ENCODE measurements around the gene ADCY4.
"Not testable (repeated sequence)": the region's sequence is repeated elsewhere in the genome, so short reads cannot be mapped to it uniquely, and the experiment has no call there.

ADCY4 gene

DNA sequence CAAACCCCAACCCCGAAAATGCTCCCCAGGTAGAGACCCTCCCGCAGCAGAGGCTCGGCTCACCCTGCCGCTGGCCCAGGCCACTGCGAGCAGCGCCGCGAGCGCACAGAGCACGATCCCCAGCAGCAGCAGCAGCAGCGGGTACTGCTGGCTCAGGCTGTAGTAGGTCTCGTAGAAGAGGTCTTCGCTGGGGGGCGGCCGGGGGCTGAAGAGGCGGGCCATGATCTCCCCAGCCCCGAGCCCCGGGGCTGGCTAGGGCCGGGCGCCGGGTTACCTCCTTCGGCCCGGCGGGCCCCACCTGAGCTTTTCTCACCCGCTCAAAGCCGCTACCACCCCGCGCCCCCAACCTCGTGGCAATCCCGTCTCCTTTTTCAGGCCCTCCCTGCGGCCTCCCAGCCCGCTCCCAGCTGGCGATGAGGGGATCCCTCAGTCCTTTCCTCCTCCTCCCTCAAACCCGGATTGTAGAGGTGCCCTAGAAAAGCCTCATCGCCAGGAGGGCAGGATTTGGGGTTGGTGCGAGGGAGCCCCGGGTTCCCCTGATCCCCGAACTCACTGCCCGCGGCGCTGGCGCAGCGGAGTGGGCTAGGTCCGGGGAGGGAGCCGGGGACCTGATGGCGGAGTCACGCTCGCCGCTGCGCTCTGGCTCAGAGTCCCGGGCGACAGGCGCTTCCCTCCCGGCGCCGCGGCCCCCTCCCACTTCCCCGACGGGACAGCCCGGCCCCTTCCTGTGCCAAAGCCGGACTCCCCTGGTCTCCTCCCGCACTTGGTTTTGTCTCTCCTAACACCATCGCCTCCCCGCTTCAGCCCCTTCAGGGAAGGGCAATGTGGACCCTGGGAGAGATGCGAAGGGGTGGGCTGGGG lies at the start of gene ADCY4:
TSS of gene ADCY4 (minus strand) at position 641 of the 861 bp plus-strand sequence. CDS start at position 222, 419 bp downstream.
- FAIRE-seq, result no peak

DNA sequence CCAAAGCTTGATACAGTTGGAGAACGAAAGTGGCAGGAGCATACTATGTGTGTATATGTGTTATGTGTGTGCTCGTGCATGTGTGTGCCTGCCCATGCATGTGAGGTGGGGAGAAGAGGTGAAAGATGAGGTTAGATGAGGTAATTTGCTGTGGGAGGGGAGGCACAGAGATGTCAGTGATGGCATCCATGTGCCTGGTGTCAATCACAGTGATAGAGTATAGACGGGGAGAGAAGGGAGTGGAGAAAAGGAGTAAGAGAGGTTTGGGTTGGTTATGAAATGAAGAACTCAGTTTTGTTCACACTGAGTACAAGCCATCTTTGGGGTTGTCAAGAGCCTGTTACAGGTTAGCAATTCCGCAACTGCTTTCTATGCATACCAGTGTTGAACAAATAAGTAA lies 49.3 kb upstream of the ADCY4 start:
- FAIRE-seq, result no peak

DNA sequence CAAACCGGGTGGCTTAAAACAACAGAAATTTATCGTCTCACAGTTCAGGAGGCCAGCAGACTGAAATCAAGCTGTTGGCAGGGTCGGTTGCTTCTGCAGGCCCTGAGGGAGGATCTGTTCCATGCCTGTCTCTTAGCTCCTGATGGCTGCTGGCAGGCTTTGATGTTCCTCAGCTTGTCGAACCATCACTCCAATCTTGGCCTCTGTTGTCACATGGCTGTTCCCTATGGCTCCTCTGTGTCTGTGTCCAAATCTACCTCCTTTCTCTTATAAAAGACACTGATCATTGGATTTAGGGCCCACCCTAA lies 47.1 kb upstream of the ADCY4 start:
- FAIRE-seq, result no peak

DNA sequence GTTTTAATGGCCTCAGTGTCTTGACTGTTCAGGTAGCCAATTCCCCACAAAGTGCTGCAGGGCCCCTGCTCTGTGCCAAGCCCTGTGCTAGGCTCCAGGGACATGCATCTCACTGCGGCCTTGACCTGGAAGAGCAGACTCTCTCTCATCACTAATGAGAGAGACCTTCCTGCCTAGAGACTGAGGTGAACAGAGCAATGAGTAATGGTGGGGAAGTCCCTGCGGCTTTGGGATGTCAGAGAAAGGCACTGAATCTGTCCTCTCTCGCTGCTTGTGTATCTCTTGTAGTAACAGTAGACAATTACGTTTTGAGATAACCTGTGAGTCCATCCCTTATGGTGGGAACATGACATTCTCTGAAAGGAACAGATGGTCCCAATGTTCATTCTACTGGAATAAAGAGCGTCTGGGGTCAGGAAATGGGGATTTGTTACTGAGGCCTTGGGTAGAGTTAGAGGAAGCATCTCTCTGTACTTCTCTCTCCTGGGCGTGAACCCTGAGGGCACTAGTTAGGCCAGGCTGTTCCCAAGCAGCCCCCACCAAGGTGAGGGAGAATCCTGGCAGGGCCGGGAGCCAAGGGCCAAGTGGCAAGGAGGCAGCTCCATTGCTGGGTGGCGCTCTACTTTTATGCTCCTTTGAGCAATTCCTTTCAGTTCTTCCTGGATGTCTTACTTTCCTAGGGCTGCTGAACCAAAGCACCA lies 46.6 kb upstream of the ADCY4 start:
- no peak for FAIRE-seq

DNA sequence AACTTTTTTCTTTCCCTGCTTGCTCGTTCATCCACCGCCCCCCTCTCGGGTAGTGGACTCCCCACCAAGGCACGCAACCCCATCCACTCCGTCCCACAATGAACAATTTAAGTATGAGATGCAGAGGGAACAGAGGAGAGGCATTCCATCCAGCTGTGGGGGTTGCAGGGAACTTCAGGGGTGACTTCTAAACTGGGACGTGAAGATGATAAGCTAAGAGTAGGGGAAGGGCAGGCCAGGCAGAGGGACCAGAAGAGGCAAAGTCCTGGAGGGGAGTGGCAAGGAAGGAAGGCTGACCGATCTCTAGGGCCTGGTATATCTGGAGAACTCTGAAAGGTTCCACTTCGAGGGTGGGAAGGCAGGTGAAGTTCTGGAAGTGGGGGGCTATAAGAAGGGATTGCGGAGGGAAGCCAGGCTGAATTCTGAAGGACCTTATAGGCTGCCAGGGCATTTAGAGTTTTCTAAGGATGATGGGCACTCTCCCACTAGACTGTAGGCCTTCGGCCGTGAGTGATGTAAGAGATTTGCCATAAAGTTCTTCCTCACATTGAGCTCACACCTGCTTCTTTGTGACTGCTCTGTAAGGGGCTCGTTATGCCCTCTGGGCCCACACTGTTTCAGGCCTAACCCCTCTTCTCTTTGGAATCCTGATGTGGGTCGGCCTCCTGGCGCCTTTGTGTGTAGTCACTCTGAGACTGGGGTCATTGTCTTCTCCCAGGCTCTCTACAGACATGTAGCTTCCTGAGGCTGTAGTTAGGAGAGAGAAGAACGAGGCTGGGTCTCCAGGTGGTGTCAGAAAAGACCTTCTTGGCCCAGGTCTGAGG lies 45.2 kb upstream of the ADCY4 start:
- no peak for FAIRE-seq

DNA sequence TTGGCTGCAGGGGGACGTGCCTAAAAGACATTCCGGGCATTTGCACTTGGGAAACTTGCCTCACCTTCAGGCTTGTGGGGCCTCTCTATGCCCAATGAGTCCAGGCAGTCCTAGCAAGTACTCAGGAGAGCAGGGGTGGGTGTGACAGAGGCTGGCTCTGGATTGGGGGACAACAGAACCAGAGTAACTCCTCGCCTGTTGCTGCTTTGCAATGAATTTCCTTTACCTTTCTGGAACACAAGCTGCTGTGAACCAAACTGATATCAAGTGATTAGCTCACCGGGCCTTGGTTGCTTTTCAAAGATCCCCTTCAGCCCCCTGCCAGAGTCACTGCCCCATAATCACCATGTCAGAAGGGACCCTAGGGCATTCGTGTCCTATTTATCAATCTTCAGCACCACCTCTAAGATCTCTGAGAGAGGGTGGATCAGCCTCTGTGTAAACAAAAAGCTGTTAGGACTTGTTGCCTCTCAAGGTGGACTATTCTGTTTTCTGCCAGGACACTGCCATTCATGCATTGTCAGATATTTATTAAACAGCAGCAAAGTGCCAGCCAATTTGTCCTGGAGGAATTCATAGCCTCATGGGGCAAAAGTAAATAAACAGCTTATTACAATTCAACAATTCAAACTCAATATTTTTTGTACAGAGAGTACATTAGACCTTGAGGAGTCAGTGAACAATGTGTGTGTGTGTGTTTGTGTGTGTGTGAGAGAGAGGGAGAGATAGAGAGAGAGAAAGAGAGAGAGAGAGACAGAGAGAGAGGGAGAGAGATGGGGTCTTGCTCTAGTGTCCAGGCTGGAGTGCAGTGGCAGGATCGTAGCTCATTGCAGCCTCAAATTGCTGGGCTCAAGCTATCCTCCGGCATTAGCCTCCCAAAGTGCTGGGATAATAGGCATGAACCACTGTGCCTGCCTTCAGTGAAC lies 44.4 kb upstream of the ADCY4 start:
- no peak for FAIRE-seq

DNA sequence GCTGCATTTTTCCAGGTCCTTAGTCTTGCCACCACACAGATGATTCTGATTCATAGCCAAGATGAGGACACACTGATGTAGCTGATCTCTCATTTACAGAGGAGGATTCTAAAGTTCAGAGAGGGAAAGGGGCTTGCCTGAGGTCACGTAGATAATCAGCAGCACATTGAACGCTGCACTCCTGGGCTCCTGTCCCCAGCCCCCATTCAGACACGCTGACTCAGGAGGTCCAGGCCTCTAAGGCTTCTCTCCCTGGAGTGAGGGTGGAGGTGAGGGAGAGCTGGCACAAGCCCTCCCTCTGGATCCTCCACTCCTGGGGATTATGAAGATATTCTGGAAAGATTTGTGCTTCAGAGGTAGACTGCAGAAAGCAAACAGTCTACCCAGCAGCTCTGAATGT lies 43.5 kb upstream of the ADCY4 start:
- no peak for FAIRE-seq

DNA sequence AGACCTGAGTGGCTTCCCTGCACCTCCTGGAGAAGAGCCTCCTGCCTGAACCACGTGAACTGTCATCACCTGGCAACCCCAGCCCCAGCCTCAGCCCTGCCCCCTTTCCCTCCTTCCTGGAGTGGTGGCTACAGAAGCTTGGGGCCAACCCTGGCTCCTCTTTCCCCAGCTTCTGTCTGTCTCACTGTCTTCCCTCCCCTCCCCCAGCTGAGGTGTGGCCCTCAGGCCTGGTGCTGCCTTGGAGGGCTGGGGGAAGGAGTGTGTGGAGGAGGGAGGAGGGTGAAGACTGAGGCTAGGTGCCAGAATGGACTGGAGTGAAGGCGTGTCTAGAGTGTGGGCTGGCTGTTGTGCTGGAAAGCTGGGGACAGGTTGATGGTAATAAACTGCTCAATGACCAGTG lies 42.8 kb upstream of the ADCY4 start:
- no peak for FAIRE-seq

DNA sequence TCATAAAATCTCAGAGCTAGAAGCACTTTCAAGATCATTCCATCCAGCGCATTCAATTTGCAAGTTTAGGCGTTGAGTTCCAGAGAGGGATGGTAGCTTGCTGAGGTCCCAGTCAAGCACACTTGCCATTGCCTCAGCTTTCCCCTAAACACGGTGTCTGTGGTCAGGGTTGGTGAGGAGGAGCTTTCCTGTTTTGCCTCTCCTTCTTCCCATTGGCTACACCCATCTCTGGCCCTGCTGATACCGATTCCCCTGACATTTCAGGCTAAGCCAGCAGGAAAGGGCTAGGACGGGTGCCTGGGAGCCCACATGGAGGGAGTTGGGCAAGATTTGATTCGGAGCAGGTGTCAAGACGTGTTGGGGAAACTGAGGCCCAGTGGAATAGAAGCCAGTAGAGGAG lies 42.3 kb upstream of the ADCY4 start:
- no peak for FAIRE-seq

DNA sequence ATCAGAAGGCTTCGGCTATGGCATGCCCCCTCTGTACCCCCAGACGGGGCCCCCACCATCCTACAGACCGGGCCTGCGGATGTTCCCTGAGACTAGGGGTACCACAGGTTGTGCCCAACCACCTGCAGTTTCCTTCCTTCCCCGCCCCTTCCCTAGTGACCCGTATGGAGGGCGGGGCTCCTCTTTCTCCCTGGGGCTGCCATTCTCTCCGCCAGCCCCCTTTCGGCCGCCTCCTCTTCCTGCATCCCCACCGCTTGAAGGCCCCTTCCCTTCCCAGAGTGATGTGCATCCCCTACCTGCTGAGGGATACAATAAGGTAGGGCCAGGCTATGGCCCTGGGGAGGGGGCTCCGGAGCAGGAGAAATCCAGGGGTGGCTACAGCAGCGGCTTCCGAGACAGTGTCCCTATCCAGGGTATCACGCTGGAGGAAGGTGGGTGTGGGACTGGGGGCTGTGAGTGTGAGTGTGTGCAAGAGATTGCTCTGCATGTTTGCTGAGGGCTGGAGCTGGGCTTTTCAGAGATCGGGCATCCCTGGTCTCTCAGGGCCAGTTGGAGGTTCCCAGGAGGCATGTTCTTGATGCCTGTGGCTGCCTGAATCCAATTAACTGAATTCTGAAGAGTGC lies 41.7 kb upstream of the ADCY4 start:
- FAIRE-seq, result no peak

DNA sequence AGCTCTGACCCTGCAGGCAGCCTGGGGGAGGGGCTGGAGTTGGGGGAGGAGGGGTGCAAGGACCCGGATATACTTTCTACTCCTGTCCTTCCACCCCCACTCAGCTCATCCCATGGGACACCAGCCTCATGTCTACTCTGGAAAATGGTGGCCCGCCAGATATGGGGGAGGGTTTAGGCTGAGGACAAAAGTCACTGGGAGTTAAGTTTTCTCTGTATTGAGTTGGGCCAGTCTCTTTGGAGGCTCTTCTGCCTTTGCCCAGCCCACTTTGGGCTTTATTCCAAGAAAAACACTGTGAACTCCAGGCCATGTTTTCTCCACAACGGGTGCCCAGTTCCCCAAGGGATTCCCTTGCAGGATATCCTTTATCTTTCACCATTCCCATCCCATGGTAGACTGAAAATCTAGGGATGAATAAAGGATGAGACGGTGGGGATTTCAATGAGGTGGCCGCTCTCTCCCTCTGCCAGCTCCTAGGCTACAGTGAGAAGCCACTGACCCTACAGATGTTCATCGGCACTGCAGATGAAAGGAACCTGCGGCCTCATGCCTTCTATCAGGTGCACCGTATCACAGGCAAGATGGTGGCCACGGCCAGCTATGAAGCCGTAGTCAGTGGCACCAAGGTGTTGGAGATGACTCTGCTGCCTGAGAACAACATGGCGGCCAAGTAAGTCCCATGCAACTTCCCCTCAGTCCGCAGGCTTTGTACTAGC lies 38.0 kb upstream of the ADCY4 start:
- no peak for FAIRE-seq

DNA sequence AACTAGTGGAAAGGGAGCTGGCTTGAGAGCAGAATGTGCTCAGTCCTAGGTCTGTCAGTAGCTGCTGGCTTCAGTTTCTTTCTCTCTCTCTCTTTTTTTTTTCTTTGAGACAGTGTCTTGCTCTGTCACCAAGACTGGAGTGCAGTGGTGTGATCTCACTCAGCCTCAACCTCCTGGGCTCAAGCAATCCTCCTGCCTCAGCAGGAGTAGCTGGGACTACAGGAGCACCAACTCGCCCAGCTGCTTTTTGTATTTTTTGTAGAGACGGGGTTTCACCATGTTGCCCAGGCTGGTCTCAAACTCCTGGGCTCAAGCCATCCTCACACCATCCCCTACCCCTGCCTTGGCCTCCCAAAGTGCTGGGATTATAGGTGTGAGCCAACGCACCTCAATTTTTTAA lies 36.7 kb upstream of the ADCY4 start:
- FAIRE-seq, result not testable (repeated sequence)

DNA sequence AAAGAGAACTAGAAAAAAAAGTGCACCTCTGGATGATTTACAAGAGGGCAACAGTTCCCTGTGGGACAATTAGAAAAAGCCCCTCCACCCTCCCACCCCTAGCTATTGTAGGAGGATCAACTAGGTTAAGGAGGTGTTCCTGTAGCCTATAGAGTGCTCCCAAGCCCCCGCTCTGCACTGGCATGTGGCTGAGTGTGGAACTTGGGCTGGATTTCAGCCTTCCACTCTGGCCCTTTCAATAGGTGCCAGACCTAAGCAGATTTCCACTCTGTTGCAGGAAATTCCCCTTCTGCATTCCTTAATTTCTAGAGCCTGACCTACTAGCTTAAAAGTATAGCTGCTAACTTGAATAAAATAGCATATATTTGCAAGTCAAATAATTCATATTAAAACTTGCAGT lies 35.9 kb upstream of the ADCY4 start:
- no peak for FAIRE-seq

DNA sequence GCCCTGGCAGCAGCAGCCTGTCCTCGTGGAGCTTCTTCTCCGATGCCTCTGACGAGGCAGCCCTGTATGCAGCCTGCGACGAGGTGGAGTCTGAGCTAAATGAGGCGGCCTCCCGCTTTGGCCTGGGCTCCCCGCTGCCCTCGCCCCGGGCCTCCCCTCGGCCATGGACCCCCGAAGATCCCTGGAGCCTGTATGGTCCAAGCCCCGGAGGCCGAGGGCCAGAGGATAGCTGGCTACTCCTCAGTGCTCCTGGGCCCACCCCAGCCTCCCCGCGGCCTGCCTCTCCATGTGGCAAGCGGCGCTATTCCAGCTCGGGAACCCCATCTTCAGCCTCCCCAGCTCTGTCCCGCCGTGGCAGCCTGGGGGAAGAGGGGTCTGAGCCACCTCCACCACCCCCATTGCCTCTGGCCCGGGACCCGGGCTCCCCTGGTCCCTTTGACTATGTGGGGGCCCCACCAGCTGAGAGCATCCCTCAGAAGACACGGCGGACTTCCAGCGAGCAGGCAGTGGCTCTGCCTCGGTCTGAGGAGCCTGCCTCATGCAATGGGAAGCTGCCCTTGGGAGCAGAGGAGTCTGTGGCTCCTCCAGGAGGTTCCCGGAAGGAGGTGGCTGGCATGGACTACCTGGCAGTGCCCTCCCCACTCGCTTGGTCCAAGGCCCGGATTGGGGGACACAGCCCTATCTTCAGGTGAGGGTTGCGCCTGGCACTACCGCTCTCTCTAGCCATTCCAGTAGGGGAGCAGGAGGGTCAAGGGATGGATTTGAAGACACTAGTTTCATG lies 35.2 kb upstream of the ADCY4 start:
- FAIRE-seq, result no peak

DNA sequence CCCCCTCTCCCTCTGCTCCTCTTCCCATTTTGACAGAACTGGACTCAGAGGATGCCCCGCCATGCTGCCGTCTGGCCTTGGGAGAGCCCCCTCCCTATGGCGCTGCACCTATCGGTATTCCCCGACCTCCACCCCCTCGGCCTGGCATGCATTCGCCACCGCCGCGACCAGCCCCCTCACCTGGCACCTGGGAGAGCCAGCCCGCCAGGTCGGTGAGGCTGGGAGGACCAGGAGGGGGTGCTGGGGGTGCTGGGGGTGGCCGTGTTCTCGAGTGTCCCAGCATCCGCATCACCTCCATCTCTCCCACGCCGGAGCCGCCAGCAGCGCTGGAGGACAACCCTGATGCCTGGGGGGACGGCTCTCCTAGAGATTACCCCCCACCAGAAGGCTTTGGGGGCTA lies 34.6 kb upstream of the ADCY4 start:
- FAIRE-seq, result no peak

DNA sequence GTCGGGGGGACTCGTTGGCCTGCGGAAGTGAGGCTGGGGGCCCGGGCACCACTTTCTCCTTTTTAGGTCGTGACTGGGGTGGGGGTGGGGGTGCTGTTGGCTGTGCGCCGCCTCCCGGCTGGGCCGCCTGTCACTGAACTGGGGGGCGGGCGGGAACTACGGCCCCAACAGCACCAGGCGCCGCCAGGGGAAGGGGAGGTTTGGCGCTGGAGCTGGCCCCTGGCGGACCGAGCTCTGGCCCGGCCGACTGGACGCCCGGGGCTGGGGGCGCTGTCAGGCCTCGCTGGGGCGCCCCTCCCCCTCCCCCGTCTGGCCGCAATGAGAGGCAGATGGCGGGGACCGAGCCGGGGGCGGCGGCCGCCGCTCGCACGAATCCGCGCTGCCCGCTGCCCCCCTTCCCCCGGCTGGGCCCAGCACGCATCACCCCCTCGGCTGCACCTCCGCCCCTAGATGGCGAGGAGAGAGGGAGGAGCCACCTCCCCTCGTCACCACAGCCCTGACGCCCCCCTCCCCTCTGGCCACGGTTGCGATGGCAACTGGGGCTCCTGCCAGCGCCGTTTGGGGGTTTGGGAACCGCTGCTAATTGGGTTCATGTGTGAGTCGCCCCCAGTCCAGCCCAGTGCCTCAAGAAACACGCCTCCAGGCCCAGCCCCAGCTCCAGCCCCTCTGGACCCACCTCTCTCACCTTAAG lies 33.8 kb upstream of the ADCY4 start:
- FAIRE-seq, result no peak

DNA sequence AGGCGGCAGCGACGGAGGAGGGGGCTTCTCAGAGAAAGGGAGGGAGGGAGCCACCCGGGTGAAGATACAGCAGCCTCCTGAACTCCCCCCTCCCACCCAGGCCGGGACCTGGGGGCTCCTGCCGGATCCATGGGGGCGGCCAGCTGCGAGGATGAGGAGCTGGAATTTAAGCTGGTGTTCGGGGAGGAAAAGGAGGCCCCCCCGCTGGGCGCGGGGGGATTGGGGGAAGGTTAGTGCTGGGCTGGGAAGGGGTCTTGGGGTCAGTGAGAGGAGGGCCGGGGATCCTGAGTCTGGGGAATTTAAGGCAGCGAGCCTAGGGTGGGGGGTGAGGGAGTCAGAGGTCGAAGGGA lies 33.3 kb upstream of the ADCY4 start:
- no peak for FAIRE-seq

DNA sequence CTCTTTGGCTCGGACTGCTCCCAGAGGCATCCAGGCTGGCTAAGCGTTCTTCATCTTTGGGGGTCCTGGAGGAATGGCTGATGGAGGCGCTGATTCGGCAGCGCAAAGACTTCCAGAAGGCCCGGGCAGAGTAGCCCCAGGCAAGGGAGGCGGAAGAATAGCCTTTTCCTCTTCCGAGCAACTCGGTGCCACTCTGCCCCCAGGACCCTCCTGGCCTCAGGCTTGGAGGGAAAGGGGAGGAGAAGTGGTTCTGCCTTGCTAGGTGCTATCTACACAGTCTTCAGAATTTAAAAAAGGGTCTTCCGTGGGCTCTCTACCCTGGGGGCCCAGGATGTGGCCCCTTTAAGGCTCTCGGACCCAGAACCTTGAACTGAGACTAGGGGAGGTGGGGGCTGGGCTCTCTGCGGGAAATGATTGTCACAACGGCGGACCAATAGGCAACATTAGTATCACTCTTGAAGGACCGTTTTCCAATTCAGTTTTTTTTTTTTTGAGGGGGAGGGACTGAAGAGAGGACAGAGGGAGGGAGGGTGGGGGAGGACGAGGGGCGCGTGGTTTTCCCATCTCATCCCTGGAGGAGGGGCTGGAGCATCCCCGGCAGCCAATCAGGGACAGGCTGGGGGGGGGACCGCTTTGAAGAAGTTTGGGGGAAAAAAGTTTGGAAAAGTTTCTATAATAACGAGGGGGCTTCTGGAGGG lies 32.8 kb upstream of the ADCY4 start, which contains the start of gene NFATC4:
TSS of gene NFATC4 (plus strand) at position 671 of the 698 bp plus-strand sequence. CDS start 157 bp downstream, outside the sequence.
- no peak for FAIRE-seq

All from A204.1 (cell line).